DMS114 treated with DMSO at 0.1 percent for 48 hours (cell line): ENCODE measurements around the gene GPR160.
"Not testable (repeated sequence)": the region's sequence is repeated elsewhere in the genome, so short reads cannot be mapped to it uniquely, and the experiment has no call there.

Source experiments
- DNase-seq: peaks from one replicate; lab custom pipeline; 2025; ENCODE audit not compliant: unreplicated experiment; lab: John Stamatoyannopoulos, UW

The GPR160 gene

DNA sequence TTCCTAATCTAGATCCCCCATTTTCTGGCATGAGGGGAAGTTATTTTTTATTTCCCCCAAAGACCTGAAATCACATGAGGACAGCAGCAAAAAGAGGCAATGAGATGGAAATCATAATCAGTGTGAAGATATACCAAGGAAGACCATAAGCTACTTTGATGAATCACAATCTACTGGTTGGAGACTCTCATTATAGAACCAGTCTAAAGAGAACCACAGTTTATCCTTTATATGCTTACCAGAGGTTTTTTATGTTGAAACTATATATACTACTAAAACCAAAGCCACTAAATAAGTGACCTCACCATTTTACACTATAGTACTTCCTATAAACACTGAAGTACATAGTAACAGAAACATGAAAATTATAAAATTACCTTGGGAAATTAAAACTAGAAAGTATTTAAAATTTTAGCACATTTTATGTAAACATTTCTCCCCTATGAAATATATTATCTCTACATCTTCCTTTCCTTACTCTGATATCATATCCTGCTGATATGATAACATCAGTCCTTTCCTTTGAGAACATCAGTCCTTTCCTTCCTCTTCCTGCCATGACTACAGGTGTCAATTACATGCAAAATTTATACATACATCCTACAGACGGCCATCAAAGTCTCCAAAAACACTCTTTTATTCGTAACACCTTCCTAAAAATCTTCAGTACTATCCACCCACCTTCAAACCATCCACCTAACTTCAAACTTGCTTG lies 71.9 kb downstream of the GPR160 start:
- DNase-seq, result no peak

GRCh38 chr3:170111147-170111771 lies 73.5 kb downstream of the GPR160 start:
- no peak for DNase-seq

DNA sequence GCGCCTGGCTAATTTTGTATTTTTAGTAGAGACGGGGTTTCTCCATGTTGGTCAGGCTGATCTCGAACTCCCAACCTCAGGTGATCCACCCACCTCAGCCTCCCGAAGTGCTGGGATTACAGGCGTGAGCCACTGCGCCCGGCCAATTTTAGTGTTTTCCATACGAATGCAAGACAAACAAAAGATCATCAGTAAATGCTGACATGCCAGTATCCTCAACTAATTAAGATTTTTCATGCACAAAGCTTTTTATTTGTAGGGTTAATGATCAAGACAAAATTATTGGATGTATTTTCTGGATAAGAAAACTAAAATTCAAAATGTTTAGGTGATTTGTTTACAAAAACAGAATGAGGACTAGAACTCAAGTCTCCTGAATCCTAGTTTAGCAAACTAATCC lies 76.4 kb downstream of the GPR160 start:
- DNase-seq, result not testable (repeated sequence)

DNA sequence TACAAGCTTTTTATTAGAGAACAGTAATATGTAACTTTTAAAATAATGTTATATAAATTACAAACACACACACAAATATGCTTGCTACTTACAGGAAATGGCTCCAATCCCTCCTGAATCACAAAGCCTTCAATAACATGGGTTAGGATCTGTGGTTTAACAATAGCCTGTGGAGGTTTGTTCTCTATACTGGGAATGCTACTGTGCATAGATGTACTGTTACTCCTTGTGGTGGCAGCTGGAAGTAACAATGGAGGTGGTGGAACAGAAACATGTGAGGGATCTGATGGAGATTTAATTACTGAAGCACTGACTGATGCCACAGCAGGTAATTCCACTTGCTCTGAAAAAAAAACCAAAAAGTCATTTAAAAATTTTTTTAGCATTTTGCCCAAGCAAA lies 79.3 kb downstream of the GPR160 start:
- DNase-seq, result peak; percentile 30

GRCh38 chr3:170128259-170128976 lies 90.6 kb downstream of the GPR160 start:
- DNase-seq, result no peak

DNA sequence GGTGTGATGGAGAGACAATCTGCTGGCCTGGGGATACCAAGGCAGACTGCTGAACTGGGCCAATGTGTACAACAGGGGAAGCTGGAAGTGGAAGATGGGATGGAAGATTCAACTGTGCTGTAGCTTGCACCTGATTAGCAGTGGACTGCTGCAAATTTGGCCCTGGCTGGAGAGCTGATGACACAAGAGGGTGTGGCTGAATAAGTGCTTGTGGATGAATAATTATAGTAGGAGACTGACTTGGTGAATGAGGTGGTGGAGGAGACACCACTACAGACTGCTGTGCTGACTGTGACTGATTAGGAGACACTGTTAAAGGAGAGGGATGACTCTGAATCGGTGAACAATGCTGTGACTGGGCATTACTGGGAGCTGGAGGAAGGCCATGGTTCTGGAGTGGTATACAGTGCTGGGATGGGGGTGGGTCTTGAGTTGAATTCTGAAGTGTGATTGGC lies 91.2 kb downstream of the GPR160 start:
- no peak for DNase-seq

- DNase-seq, result no peak
Observed at GRCh38 chr3:170130532-170130931, 92.7 kb downstream of the GPR160 start.

DNA sequence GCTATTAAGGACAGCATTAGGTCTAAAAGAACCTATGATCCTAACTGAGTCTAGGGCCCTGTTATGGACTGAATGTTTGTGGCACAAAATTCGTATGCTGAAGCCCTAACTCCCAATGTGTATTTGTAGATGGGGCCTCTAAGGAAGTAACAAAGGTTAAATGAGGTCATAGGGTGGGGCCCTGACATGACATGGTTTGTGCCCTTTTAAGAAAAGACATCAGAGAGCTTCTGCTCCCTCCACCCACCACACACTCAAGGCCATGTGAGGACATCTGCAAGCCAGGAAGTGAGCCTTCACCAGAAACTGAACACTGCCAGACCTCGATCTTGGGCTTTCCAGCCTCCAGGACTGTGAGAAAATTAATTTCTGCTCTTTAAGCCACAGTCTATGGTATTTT lies 94.5 kb downstream of the GPR160 start:
- no peak for DNase-seq
